GM21367 (cell line): ENCODE results near the gene SLC2A4.
"Not testable (repeated sequence)": the region's sequence is repeated elsewhere in the genome, so short reads cannot be mapped to it uniquely, and the experiment has no call there.

Experiments used
- ATAC-seq: cut with Tn5 transposase; IDR thresholded peaks from one replicate; pipeline ENCODE4 v1.9.1; 2021; ENCODE audit not compliant: unreplicated experiment

SLC2A4 gene

DNA sequence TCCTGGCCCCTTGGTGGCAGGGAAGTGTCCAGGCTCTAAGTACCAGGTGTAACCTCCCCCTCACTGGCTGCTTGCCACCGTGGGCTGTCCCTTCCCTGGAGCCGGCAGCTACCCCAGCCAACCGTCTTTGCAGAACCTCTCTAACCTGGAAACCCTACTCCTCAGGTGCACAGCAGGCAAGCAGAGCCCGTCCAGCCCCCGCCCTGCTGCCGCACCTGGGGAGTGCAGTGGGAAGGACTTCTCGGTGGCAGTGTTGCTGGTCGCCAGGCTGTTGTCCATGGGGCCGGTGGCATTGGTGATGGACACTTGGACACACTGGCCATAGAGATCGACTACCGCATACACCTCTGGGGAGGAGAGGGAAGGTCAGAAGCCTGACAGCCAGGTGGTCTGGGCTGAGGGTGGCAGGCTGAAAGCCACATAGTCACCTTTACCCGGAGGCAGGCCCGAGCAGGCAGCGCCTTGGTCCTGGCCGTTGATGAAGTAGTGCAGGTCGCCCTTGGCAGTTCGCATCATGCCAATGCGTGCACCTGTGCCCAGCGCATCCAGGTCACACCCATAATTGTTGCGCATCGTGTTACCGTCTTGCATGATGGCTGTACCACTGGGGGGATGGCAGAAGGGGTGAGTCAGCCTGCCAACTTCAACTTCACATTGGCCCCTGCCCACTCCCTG is 41.1 kb downstream of the SLC2A4 start:
- no peak for ATAC-seq

DNA sequence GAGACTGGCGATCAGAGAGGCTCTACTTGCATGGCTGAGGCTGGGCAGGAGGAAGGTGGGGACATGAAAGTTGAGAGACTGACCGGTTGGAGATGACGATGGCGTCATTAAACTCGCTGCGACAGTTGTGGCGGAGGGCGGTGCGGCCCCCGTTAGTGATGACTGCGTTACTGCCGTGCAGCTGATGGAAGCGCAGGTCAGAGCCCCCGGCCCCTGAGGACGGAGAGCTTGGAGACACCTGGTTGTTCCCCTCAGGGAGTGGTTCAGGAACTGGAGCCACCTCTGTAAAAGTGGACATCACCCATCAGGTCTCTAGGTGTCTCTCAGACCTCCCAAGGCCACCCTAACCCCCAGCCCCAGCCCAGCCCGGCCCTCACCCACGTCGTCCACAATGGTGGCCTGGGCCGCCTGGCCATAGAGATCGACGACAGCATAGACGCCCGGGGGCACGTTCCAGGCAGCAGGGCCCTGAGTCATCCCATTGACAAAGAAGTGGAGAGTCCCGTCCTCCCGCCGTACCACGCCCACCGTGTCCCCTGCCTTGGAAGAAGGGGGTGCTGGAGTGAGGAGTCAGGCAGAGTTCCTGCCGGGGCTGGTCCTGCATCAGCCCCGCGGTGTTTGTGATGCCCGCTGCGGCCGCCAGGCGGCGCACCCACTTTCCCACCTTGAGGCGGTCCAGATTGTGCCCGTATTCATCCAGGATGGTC is 42.4 kb downstream of the SLC2A4 start:
- ATAC-seq, result no peak

DNA sequence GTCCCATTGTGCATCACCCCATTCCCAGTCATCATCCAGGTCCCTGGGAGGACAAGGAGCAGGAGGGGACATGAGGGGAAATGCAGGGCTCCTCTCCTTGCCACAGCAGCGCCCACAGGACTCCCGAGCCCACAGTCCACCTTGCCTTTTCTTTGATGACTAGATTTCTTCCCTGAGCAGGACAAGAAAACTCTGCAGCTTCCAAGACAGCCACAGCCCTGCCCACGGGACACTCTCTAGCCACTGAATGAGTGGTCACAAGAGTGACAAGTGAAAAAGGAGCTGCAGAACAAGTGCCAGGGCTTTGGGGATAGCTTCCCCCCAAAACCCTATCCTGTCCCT is 42.9 kb downstream of the SLC2A4 start:
- no peak for ATAC-seq

DNA sequence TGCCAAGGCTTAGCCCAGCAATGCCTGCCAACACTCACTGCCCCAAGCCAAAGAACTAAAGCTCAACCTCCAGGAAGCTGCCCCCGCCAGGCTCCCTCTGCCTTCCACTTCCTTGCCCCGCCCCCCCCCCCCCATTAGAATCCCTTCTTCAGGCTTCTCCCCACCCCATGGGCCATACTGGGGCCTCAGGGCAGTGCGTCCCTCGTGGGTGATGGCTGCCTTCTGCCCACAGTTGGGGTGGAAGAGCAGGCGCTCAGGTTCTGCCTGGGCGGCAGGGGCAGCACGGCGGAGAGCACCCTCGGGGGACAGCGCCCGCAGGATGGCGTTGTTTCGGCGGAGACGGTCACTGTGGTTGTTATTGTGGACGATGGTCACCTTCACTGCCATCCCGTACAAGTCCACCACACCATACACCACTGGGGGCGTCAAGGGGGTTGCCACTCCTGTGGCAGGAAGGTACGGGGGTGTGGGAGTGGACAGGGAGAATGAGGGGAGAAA is 43.6 kb downstream of the SLC2A4 start:
- ATAC-seq, result no peak

DNA sequence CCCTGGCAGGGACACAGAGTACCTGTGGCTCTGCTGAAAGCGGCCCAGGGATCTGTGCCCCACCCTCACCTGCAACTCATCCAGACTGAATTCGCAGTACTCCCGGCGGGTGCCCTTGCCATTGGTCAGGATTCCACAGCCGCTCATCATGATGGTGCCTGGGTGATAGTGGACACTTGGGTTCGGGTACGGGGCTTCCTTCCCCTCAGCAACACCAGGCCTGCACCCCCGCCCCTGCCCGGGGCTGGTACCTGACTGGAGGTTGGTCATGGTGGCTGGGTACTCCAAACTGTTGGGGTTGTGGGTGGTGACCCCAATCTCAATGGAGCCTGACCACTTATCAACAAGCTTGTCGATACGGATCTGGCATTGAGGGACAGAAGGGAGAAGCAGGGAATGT is 44.7 kb downstream of the SLC2A4 start:
- no peak for ATAC-seq

DNA sequence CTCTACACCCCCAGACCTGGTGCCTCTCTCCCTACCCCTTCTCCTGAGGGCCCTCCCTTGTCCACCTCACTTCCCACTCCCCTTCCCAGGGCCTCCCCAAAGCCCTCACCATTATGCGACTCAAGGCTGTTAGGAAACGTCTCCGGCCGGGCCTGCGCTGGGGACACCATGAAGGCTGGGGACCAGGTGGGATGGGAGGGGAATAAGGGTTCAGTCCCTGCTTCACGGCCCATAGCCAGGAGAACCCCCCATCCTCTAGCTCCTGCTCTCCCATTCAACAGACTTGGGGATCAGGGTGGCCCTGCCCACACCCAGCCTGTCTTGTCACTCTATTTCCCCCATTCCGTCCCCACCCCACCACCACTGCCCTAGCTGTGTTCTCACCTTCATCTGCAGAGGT is 45.5 kb downstream of the SLC2A4 start:
- no peak for ATAC-seq

DNA sequence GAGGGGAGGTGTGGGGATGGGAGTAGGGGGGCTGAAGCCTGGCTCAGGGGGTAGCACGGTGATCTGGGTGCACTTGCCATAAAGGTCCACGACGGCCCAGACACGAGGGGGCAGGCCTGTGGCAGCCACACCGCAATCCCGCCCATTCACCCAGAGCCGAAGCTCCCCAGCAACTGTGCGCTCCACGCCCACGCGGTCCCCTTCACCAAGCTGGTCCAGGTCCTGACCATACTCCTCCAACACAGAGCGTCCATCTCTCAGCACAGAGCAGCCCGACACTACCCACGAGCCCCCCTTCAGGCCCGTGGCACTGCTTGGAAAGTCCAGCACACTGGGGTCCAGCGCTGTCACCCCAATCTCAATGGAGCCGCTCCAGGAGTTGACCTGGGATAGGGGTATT is 46.0 kb downstream of the SLC2A4 start:
- no peak for ATAC-seq

DNA sequence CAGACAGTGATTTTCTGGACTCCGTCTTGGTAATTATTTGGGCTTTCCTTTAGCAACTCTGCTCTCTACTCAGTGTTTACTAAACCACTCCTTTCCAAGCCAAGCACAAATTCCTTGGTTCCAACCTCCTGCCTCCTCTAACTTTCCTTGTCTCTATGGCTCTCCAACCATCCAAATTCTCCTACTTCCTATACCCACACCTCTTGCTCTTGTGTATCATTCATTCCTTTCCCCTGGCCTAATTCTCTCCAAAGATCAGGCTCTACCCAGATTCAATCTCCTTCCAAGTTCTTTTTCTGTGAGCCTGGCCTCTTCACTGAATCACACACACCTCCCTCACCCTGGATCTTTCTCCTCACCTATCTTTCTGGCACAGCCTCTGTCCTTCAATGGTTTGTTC is 46.5 kb downstream of the SLC2A4 start:
- ATAC-seq, result no peak

DNA sequence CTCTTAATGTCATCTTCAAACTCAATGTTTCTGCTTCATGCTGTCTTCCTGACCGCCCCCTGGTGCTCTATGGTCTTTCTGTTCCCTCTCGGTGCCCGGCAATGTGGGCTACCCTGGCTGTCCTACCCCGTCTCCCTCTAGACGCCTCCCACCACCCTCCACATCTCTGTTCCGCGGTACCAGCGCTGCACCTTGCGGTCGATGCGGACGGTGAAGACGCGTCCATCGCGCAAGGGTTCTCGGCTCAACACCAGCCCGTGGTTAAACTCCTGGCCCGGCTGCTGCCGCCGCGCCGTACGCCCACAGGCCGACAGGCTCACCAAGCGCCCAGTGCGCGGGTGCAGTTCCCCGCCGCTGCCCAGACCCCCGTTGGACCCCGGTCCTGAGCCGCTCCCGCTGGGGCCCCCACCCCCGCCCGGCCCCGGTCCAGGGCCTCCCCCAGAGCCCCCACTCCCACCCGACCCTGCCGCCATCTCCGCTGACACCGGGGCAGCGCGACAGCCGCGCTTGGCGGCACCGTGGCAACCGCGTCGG is 47.4 kb downstream of the SLC2A4 start, which contains the start of gene NEURL4:
TSS of gene NEURL4 (minus strand) at position 496 of the 534 bp plus-strand sequence. CDS start at position 473, 23 bp downstream.
- ATAC-seq, result no peak

DNA sequence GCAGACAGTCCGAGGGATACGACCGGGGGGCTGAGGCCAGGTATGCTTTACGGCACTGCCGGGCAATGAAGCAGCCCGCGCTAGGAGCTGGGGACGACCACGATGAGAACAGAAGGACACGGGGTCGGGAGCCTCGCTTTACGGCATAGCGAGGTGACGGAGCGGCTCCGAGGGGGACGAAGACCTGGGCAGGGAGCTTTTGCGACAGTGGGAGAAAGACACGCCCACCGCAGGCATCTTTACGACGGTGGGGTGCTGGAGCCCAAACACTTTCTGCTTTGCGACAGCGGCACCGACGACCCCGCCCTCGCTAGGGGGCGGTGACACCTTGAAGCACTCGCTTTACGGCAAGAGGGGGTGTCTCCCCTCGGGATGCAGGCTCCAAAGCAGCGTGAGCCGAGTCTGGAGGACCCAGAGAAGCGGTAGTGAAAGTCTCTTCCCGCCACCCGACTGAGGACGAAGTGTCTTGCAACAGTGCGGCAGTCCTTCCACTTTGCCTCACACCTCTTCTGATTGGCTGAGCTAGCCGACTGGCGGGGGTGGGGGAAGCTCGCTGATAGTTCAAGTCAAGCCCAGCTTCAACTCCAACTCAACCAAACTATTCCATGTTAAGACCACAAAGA is 48.0 kb downstream of the SLC2A4 start:
- peak; percentile 45 for ATAC-seq

DNA sequence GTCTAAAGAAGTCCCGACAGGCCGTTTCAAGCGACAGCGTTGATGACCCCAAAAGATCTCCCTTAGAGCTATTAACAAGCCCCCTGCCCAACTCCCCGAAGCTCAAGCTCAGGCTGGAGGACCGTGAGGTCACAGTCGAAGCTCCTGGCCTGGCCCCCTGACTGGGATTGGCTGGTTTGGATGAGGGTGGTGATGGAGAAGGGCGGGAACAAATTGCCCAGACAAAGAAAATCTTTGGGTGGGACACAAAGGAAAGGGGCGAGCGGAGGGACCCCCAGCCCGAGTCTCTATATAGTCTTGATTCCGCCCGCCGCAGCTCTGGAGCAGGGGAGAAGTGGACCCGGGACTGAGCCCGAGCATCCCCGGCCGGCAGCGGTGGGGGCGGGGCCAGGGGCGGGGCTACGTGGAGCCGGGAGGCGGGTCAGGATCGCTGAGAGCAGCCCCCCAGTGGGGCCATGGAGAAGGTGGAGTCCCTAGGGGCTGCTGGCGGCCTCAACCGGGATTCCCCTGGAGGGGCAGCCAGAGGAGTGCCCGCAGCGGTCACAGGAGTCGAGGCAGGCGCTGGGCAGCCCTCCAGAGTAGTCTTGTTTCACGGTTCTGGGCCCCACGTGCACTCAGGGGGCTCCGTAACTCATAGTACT is 48.6 kb downstream of the SLC2A4 start:
- peak; percentile 28 for ATAC-seq

DNA sequence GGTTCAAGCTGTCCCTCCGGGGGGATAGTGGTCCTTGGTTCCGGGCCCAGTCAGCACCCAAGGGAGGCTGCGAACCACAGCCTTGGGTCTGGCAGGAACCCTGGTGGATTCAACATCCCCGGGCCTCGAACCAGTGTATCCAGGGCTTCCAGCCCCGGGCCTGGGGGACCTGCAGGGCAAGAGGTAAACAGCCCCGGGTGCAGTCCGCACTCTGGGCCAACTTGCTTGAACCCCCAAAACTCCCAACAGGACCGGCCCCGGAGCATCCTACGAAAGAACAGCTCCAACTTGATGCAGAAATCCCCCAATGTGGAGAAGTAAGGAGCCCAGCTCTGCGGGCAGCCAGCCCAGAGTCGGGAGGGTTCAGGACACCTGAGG is 49.1 kb downstream of the SLC2A4 start:
- no peak for ATAC-seq

DNA sequence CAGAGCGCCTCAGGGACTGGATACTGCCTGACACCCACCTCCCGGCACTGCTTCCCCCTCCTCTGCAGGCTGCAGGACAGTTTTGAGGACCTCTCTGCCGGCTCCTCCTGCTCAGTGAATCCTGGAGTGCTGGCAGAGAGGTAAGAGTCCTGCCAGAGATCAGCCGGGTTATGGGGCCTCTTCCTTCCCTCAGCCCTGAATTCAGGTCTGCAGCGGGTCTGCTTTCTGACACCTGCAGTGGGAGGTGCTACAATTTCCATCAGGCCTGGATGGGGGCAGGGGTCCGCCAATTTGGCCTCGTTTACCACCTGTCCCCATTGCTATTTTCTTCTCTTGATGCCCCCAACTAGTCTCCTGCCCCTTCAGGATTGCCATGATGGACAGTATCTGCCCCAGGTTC is 50.6 kb downstream of the SLC2A4 start:
- ATAC-seq, result no peak

DNA sequence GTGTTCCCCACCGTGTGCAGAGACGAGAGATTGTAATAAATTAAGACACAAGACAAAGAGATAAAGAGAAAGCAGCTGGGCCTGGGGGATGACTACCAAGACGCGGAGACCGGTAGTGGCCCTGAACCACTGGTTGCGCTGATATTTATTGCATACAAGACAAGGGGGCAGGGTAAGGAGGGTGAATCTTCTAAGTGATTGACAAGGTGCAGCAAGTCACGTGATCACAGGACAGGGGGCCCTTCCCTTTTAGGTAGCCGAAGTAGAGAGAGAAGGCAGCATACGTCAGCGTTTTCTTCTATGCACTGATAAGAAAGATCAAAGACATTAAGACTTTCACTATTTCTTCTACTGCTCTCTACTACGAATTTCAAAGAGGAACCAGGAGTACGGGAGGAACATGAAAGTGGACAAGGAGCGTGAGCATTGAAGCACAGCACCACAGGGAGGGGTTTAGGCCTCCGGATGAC is 51.1 kb downstream of the SLC2A4 start:
- ATAC-seq, result not testable (repeated sequence)

DNA sequence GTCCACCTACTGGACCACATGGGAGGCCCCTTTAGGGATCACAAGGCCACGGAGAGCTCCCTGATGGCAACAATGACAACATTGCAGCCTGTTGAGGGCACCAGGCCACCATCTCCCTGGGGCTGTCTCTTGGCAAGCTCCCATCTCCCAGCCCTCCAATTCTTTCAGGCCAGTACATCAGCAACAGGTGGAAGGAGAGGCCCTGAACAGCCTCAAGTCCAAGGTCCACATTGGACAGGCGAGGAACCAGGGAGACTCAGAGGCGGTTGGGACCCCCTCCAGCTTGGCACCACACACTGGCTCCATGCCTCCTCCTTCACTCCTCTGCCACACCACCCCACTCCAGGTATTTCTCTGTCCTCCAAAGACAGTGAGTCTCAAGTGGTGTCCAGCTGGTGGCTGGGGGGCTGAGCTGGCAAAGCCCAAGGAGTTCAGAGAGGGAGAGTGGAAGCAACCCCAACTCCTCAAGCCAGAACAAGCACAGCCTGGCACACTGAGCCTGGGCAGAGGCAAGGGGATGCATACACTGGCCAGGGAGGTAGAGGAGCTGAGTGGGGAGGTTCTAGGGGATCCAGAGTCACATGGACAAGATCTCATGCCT is 53.5 kb downstream of the SLC2A4 start:
- ATAC-seq, result no peak

DNA sequence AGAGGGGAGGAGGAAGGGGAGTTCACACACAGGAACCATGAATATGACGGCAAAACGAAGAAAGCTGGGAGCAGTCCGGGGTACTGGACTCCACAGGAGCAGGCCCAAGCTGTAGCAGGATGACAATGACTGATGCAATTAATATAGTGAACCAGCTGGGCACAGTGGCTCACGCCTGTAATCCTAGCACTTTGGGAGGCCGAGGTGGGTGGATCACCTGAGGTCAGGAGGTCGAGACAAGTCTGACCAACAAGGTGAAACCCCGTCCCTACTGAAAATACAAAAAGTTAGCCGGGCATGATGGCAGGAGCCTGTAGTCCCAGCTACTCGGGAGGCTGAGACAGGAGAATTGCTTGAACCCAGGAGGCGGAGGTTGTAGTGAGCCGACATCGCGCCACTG is 54.2 kb downstream of the SLC2A4 start:
- ATAC-seq, result not testable (repeated sequence)

DNA sequence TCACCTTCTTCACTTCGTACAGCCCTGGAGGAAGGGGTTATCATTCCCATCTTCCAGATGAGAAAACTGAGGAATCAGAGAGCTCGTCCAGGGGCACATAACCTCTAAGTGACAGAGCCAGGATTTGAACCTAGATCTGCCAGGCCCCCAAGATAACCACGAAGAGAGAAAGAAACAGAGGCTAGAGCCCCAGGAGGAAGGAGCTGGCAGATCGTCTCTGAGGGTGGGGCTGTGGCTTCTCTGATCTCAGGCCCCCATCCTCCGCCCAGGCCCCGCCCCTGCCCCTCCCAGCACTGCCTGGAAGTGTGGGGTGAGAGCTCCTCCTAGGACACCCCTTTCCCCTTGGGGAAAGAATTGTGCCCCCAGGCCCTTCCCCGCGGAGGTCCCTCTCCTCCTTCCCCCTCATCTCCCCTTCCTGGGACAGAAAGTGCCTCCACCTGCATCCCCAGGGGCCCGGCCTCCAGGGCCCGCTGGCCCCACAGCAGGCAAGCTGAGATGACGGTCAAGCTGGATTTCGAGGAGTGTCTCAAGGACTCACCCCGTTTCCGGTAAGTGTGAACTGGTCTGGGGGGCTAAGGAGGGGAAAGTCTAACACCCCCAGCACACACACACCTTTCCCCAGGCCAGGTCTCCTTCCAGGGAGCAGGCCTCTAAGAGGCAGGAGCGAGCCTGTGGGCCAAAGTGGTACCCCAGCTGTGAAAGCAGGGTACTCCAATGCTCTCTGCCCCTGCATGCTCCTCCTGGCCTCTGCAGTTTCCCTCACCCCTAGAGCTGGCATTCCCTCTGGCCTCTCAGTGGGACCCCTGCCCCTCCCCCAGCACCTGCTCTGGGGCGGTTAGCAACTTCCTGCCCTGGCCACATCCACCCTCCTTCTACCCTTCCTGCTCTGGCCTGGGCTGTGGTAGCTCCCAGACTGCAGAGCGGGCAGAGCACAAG is 55.0 kb downstream of the SLC2A4 start, which contains the start of gene ACAP1:
TSS of gene ACAP1 (plus strand) at position 290 of the 936 bp plus-strand sequence. CDS start at position 496, 206 bp downstream.
- no peak for ATAC-seq

DNA sequence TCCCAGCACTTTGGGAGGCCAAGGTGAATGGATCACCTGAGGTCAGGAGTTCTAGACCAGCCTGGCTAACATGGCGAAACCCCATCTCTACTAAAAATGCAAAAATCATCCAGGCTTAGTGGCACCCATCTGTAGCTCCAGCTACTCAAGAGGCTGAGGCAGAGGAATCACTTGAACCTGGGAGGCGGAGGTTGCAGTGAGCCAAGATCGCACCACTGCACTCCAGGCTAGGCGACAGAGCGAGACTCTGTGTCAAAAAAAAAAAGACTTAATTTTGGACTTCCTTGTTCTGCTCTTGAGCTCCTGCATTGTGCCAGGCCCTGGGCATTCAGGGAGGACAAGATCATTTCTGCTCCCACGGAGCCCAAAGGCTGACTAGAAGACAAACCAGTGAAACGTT is 56.1 kb downstream of the SLC2A4 start:
- not testable (repeated sequence) for ATAC-seq
